ENCODE data around the gene TIPARP.

TIPARP gene

DNA sequence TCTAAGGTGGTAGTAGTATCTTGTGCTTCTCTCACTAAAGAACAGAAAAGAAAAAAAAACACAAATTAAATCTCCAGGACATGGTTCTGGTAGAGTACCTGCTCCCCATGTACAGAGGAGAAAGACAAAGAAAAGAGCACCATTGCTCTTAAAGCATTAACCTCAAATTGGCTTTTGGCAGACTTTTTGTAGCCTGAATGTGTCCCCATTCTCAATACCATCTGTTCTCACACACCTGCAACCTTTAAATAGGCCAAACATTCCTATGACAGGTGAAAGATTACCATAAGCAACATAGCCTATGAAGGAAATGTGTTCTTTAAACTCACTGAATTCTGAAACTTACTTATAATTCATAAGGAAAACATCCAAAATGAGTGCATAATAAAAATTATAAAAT lies 68.0 kb downstream of the TIPARP start:
- DNase-seq (ENCODE audit: low spot score), result no peak

DNA sequence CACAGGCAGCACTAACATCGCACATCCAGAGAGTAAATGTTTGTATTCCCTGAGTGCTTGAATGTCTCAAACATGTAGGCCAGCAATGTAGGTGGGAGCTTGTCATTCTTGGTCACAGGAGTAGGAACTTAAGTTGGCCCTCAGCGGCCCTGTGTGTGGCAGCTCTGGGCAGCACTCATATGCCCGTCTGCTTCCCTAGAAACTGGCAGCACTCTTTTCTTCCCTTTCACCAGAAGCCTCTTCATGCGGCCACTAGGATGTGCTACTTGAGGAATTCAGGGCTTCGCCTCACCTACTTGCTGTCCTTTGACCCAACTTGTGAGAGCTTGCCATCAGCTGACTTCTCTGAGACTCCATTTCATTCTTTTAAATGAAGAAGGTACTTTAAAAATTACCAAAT lies 69.5 kb downstream of the TIPARP start:
- DNase-seq (ENCODE audit: low spot score), result no peak

GRCh38 chr3:156744631-156745030 lies 70.2 kb downstream of the TIPARP start:
- no peak for DNase-seq (ENCODE audit: low spot score)

DNA sequence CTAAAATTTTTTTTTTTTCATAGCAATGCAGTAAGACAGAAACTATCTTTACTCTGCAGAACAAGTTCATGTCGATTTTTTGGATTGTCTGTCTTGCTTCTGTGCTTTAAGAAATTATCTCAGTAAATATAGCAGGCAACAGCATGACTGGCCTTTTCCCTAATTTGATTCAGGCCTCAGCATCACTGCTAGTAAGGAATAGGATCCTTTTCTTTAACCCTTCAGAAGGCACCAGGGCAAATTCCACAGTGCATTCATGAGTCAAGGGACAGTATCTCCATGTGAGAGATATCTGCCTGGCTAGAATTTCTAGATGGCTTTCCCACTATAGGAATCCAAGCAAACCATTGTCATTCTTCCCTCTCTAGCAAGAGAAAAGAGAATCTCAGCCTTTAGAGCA lies 71.4 kb downstream of the TIPARP start:
- no peak for DNase-seq (ENCODE audit: low spot score)

- DNase-seq (ENCODE audit: low spot score), result no peak
Observed at GRCh38 chr3:156747046-156747445, 72.7 kb downstream of the TIPARP start.

DNA sequence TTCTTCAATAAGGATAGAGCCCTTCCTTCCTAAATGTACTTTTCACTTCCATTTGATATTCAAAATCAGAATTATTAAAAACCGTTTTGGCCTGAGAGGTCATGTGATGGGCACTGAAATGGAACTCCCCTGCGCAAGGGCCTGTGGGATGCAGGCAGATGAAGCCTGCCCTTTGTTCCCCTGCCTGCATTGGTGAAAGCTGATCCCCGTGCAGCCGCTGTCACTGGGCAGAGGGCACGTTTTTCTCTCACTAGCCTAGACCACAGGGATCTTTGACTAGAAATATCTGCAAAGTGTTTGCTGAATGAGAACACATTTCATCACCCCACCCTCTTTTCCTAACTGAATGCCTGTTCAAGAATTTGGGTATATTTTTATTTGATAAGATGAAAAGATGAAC lies 74.9 kb downstream of the TIPARP start:
- DNase-seq (ENCODE audit: low spot score), result no peak

DNA sequence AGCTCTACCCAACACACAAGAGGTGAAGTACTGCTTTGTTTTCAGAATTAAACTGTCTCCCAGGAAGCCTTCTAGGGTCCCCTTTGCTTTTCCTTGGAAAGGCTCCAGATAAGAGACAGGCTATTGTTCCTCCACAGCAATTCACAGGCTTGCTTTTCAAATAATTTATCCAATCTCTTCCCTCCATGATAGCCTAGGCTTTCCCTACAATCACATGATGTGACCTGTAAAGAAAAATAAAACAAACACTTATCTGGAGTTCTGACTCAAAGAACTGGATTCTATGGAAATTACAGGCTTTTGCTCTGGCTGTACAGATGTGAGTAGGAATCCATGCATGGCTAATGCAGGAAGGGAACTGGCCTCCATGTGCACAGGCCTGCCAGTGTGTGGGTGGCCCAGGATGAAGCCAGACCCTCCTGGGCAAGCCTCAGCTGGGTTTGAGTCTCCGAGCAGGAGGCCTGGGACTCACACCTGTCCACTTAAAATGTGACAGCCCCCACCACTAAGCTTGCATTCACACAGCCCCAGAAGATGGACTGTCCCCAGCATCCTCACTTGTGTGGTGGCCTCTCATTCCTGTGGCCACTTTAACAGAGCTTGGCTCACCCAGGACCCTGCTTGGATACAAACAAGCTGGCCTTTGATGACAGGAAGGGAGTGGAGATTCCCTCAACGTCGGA lies 75.9 kb downstream of the TIPARP start:
- no peak for DNase-seq (ENCODE audit: low spot score)

- no peak for DNase-seq (ENCODE audit: low spot score)
Observed at GRCh38 chr3:156750874-156751245, 76.5 kb downstream of the TIPARP start.

GRCh38 chr3:156751461-156752025 lies 77.2 kb downstream of the TIPARP start:
- DNase-seq (ENCODE audit: low spot score), result no peak
